Breast epithelium (tissue), 4 donors: ENCODE measurements around the gene FOXC1. TPM values are rescaled to one million over a fixed set of nuclear protein-coding genes. Genes with fewer than 3 reads are reported as not detected.

Experiments used
- DNase-seq, 2 donors: peaks; one replicate each; pipeline ENCODE4 v3.0.0-alpha.2; 2019; ENCODE audit warnings: low spot score in 2 of 2
- H3K27ac ChIP-seq, 2 donors: fragments of 200-600 bp; sonication (generic) in 1 of 2; one replicate each; pipeline ENCODE4 v1.5.1; 2016 to 2019; ENCODE audit warnings: mild to moderate bottlenecking in 1 of 2
- H3K27me3 ChIP-seq, 2 donors: fragments of 200-600 bp; sonication (generic) in 1 of 2; one replicate each; pipeline versions ENCODE4 v1.5.1 to v1.6.0; 2017 to 2019; ENCODE audit warnings: control low read depth in 1 of 2, mild to moderate bottlenecking in 1 of 2
- H3K36me3 ChIP-seq: fragments of 200-600 bp; one replicate; pipeline ENCODE4 v1.5.1; 2019
- H3K4me1 ChIP-seq, 2 donors: fragments of 200-600 bp; sonication (generic); one replicate each; pipeline ENCODE4 v1.5.1; 2016 to 2019; ENCODE audit warnings: control low read depth in 1 of 2
- H3K4me3 ChIP-seq, 3 donors: fragments of 200-600 bp; sonication (generic); 1 replicate in 2 of 3; 2 replicates in 1 of 3; pipeline ENCODE4 v1.5.1; 2016 to 2019; ENCODE audit warnings: mild to moderate bottlenecking in 3 of 3, moderate library complexity in 2 of 3
- H3K9me3 ChIP-seq, 2 donors: fragments of 200-600 bp; sonication (generic) in 1 of 2; one replicate each; pipeline ENCODE4 v1.5.1; 2016 to 2019; ENCODE audit warnings: control low read depth in 1 of 2
- POLR2A ChIP-seq: fragments of 450-650 bp; IDR thresholded peaks from one replicate; pipeline ENCODE4 v1.6.1; 2016; ENCODE audit warnings: antibody characterized with exemption, mild to moderate bottlenecking, moderate library complexity
- POLR2AphosphoS5 ChIP-seq, 3 donors: sonication (generic); formaldehyde crosslinking; IDR thresholded peaks; one replicate each; pipeline ENCODE4 v1.6.1; 2017; ENCODE audit warnings: antibody characterized with exemption in 3 of 3
- intact Hi-C: fragments of 100-400 bp; cut with DNase I; formaldehyde crosslinking; loops from one replicate; pipeline ENCODE4 v1.15.1; 2023; ENCODE audit warnings: low total_unique reads
- total RNA-seq, 3 donors: library from RNA; depleted of rRNA; stranded (reverse); fragments of >200 nt; gene quantifications; one replicate each; pipeline ENCODE4 v1.1.0, GENCODE V29; 2016
- TF ChIP-seq, protein P1 (sequence below), 3 donors: fragments of 450-650 bp; IDR thresholded peaks; one replicate each; pipeline ENCODE4 v1.5.1; 2016 to 2017; ENCODE audit warnings: antibody characterized with exemption in 3 of 3, mild to moderate bottlenecking in 3 of 3, moderate library complexity in 3 of 3

Gene FOXC1
- total RNA-seq, 3 donors from 2014 or later: 3.7 to 13.2 (median 7.5) TPM

- peak overlapping the region; percentile 7 to 52 for H3K27ac ChIP-seq
- TF ChIP-seq POLR2AphosphoS5 (IDR thresholded peaks at IDR 0.05) (no peak), POLR2A (no peak)
- TF ChIP-seq, protein P1, sequence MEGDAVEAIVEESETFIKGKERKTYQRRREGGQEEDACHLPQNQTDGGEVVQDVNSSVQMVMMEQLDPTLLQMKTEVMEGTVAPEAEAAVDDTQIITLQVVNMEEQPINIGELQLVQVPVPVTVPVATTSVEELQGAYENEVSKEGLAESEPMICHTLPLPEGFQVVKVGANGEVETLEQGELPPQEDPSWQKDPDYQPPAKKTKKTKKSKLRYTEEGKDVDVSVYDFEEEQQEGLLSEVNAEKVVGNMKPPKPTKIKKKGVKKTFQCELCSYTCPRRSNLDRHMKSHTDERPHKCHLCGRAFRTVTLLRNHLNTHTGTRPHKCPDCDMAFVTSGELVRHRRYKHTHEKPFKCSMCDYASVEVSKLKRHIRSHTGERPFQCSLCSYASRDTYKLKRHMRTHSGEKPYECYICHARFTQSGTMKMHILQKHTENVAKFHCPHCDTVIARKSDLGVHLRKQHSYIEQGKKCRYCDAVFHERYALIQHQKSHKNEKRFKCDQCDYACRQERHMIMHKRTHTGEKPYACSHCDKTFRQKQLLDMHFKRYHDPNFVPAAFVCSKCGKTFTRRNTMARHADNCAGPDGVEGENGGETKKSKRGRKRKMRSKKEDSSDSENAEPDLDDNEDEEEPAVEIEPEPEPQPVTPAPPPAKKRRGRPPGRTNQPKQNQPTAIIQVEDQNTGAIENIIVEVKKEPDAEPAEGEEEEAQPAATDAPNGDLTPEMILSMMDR (IDR thresholded peaks at IDR 0.05): no peak
- intact Hi-C loops: no loop called here
- H3K4me3 ChIP-seq: no peak overlapping the region
- no peaks in the 10 kb centered on the region for H3K36me3 ChIP-seq
- DNase-seq: peak in 1 of 2 donors; percentile 17
- peaks cover 0 to 3% of the 10 kb centered on the region in 2 donors for H3K4me1 ChIP-seq
- no peaks in the 10 kb centered on the region for H3K27me3 ChIP-seq
- H3K9me3 ChIP-seq: no peaks in the 10 kb centered on the region
Measured at GRCh38 chr6:1589208-1589607, 20.5 kb upstream of the FOXC1 start.

- TF ChIP-seq, protein P1 (IDR thresholded peaks at IDR 0.05): no peak
- no peak for TF ChIP-seq POLR2AphosphoS5 (IDR thresholded peaks at IDR 0.05)
- TF ChIP-seq POLR2A: no peak
- Histone ChIP-seq H3K36me3 (no peaks in the 10 kb centered on the region), H3K4me1 (no peaks in the 10 kb centered on the region), H3K27ac (no peak overlapping the region), H3K4me3 (no peak overlapping the region), H3K27me3 (peaks cover 4 to 8% of the 10 kb centered on the region in 2 donors), H3K9me3 (no peaks in the 10 kb centered on the region)
- intact Hi-C loops: loop anchor here (10.0 kb wide), 1 partner anchor 1044 kb away; no protein-coding TSS in a partner anchor
- peak in 1 of 2 donors; percentile 15 for DNase-seq
Measured at GRCh38 chr6:1590580-1590979, 19.1 kb upstream of the FOXC1 start.

DNA sequence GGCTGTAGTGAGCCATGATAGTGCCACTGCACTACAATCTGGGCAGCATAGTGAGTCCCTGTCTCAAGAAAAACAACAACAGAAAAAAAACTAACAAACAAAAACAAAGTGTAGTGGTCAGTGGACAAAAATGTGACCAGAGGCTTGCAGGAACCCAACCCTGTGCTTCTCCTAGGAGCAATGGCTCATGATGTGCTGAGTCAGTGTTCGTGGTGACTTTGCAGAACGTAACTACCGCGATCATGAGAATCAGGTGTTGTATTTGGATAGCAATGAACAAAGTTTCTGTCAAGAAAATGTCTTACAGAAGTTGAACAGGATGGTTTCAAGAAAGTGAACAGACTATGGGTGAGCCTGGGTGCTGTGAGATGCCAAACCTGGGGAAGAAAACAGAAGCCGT, 18.5 kb upstream of the FOXC1 start:
- Histone ChIP-seq H3K9me3 (no peaks in the 10 kb centered on the region), H3K4me1 (peaks cover 0 to 3% of the 10 kb centered on the region in 2 donors), H3K4me3 (no peak overlapping the region), H3K27me3 (peaks cover 5 to 11% of the 10 kb centered on the region in 2 donors), H3K36me3 (no peaks in the 10 kb centered on the region), H3K27ac (no peak overlapping the region)
- TF ChIP-seq POLR2A: no peak
- TF ChIP-seq, protein P1 (IDR thresholded peaks at IDR 0.05): no peak
- no peak for TF ChIP-seq POLR2AphosphoS5 (IDR thresholded peaks at IDR 0.05)
- intact Hi-C loops: loop anchor here (10.0 kb wide), 1 partner anchor 1044 kb away; no protein-coding TSS in a partner anchor
- peak in 1 of 2 donors; percentile 11 for DNase-seq

DNA sequence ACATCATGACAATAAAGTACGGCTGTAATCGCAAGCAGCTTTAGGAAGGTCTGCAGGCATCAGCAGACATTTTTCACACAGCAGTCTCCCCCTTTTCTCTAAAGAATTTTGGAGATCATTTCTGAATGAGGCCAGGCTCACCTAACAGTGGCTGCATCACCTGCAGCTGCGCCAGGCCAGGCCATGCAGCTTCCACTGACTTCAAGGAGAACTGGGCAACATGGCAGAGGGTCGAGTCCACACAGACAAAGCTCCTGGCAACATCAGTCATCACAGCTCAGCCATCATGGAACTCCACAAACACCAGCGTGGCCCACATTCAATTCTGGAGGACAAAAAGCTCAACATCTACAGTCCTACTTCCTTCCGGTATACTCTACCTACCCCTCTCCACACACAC, 17.8 kb upstream of the FOXC1 start:
- no peaks in the 10 kb centered on the region for H3K9me3 ChIP-seq
- H3K27me3 ChIP-seq: peaks cover 5 to 11% of the 10 kb centered on the region in 2 donors
- DNase-seq: peak in 1 of 2 donors; percentile 8
- TF ChIP-seq, protein P1 (IDR thresholded peaks at IDR 0.05): no peak
- no peak for TF ChIP-seq POLR2A
- TF ChIP-seq POLR2AphosphoS5 (IDR thresholded peaks at IDR 0.05): no peak
- H3K36me3 ChIP-seq: no peaks in the 10 kb centered on the region
- no peak overlapping the region for H3K27ac ChIP-seq
- H3K4me3 ChIP-seq: no peak overlapping the region
- intact Hi-C loops: loop anchor here (10.0 kb wide), 1 partner anchor 1043 kb away; no protein-coding TSS in a partner anchor
- peaks cover 0 to 9% of the 10 kb centered on the region in 2 donors for H3K4me1 ChIP-seq

- Histone ChIP-seq H3K4me3 (no peak overlapping the region), H3K27ac (peak overlapping the region in 1 of 2 donors; percentile 66), H3K27me3 (peaks cover 5 to 11% of the 10 kb centered on the region in 2 donors), H3K9me3 (no peaks in the 10 kb centered on the region), H3K4me1 (peaks cover 0 to 9% of the 10 kb centered on the region in 2 donors), H3K36me3 (no peaks in the 10 kb centered on the region)
- intact Hi-C loops: loop anchor here (10.0 kb wide), 1 partner anchor 1042 kb away; no protein-coding TSS in a partner anchor
- peak in 1 of 2 donors; percentile 14 for DNase-seq
- TF ChIP-seq, protein P1 (IDR thresholded peaks at IDR 0.05): no peak
- TF ChIP-seq POLR2A (no peak), POLR2AphosphoS5 (IDR thresholded peaks at IDR 0.05) (no peak)
Measured at GRCh38 chr6:1592852-1593251, 16.9 kb upstream of the FOXC1 start.
